ENCODE data around the gene POLR3A. TPM values are rescaled to one million over a fixed set of nuclear protein-coding genes. Genes with fewer than 3 reads are reported as not detected.

POLR3A gene
- total RNA-seq, 2 experiments from 2014 or later: 17.0 to 18.5 TPM

GRCh38 chr10:77927402-77928246, 101.7 kb downstream of the POLR3A start:
- ATAC-seq (no peak), DNase-seq (no peak)
- H3K4me1 Mint-ChIP-seq (ENCODE audit: low read depth): peaks cover 15% of the 10 kb centered on the region
- H3K36me3 Mint-ChIP-seq (ENCODE audit: low read depth): no peaks in the 10 kb centered on the region
- no peak overlapping the region for H3K27ac Mint-ChIP-seq
- ChIA-PET CTCF (no interaction called here), POLR2A (no interaction called here)
- peaks cover 43% of the 10 kb centered on the region for H3K27me3 Mint-ChIP-seq (ENCODE audit: low read depth)
- peak overlapping the region; percentile 42 for H3K4me3 Mint-ChIP-seq
- no peaks in the 10 kb centered on the region for H3K9me3 Mint-ChIP-seq (ENCODE audit: insufficient read depth)

- Mint-ChIP-seq H3K4me3 (peak within 1 kb of the TSS; percentile 50), H3K4me1 (ENCODE audit: low read depth) (peaks cover 15% of the 10 kb centered on the region), H3K9me3 (ENCODE audit: insufficient read depth) (no peaks in the 10 kb centered on the region), H3K27ac (no peak within 1 kb of the TSS), H3K36me3 (ENCODE audit: low read depth) (no peaks in the 10 kb centered on the region), H3K27me3 (ENCODE audit: low read depth) (peaks cover 45% of the 10 kb centered on the region)
- ChIA-PET CTCF (no interaction called here), POLR2A (no interaction called here)
- ATAC-seq (peak; percentile 75), DNase-seq (peak; percentile 41)
Measured at GRCh38 chr10:77926566-77927401, 102.5 kb downstream of the POLR3A start, which contains the start of gene DLG5. DLG5 (minus strand) TSS chr10:77926755; CDS start chr10:77926520, 235 bp downstream.

- Mint-ChIP-seq H3K4me1 (ENCODE audit: low read depth) (peaks cover 15% of the 10 kb centered on the region), H3K4me3 (peak overlapping the region; percentile 50), H3K27ac (no peak overlapping the region), H3K27me3 (ENCODE audit: low read depth) (peaks cover 47% of the 10 kb centered on the region), H3K9me3 (ENCODE audit: insufficient read depth) (no peaks in the 10 kb centered on the region), H3K36me3 (ENCODE audit: low read depth) (no peaks in the 10 kb centered on the region)
- DNase-seq (peak; percentile 35), ATAC-seq (peak; percentile 86)
- ChIA-PET CTCF (no interaction called here), POLR2A (no interaction called here)
Measured at GRCh38 chr10:77925795-77926565, 103.3 kb downstream of the POLR3A start.

- DNase-seq (no peak), ATAC-seq (no peak)
- no peaks in the 10 kb centered on the region for H3K9me3 Mint-ChIP-seq (ENCODE audit: insufficient read depth)
- peaks cover 15% of the 10 kb centered on the region for H3K4me1 Mint-ChIP-seq (ENCODE audit: low read depth)
- ChIA-PET POLR2A (no interaction called here), CTCF (no interaction called here)
- no peaks in the 10 kb centered on the region for H3K36me3 Mint-ChIP-seq (ENCODE audit: low read depth)
- H3K27me3 Mint-ChIP-seq (ENCODE audit: low read depth): peaks cover 52% of the 10 kb centered on the region
- H3K4me3 Mint-ChIP-seq: peak overlapping the region; percentile 50
- H3K27ac Mint-ChIP-seq: no peak overlapping the region
Measured at GRCh38 chr10:77925410-77925794, 103.9 kb downstream of the POLR3A start.

GRCh38 chr10:77922566-77923179, 106.6 kb downstream of the POLR3A start:
- H3K27ac Mint-ChIP-seq: no peak overlapping the region
- peaks cover 38% of the 10 kb centered on the region for H3K27me3 Mint-ChIP-seq (ENCODE audit: low read depth)
- no peak for DNase-seq
- ATAC-seq: no peak
- H3K36me3 Mint-ChIP-seq (ENCODE audit: low read depth): no peaks in the 10 kb centered on the region
- POLR2A ChIA-PET: no interaction called here
- no peak overlapping the region for H3K4me3 Mint-ChIP-seq
- CTCF ChIA-PET: no interaction called here
- H3K4me1 Mint-ChIP-seq (ENCODE audit: low read depth): peaks cover 13% of the 10 kb centered on the region
- H3K9me3 Mint-ChIP-seq (ENCODE audit: insufficient read depth): no peaks in the 10 kb centered on the region

GRCh38 chr10:77922055-77922454, 107.3 kb downstream of the POLR3A start:
- Mint-ChIP-seq H3K4me1 (ENCODE audit: low read depth) (peaks cover 8% of the 10 kb centered on the region), H3K27me3 (ENCODE audit: low read depth) (peaks cover 32% of the 10 kb centered on the region), H3K4me3 (no peak overlapping the region), H3K36me3 (ENCODE audit: low read depth) (no peaks in the 10 kb centered on the region), H3K27ac (no peak overlapping the region), H3K9me3 (ENCODE audit: insufficient read depth) (no peaks in the 10 kb centered on the region)
- ChIA-PET CTCF (no interaction called here), POLR2A (no interaction called here)
- DNase-seq (no peak), ATAC-seq (no peak)

- Mint-ChIP-seq H3K4me3 (no peak overlapping the region), H3K9me3 (ENCODE audit: insufficient read depth) (no peaks in the 10 kb centered on the region), H3K36me3 (ENCODE audit: low read depth) (no peaks in the 10 kb centered on the region), H3K27me3 (ENCODE audit: low read depth) (peaks cover 32% of the 10 kb centered on the region), H3K27ac (no peak overlapping the region), H3K4me1 (ENCODE audit: low read depth) (peaks cover 8% of the 10 kb centered on the region)
- no peak for DNase-seq
- ChIA-PET POLR2A (interaction anchor here (1.1 kb wide), 1 partner anchor 11 kb away, joined by 3 read pairs; no protein-coding TSS in a partner anchor), CTCF (no interaction called here)
- ATAC-seq: no peak
Measured at GRCh38 chr10:77921395-77921794, 107.9 kb downstream of the POLR3A start.

- ChIA-PET POLR2A (interaction anchor here (1.1 kb wide), 1 partner anchor 11 kb away, joined by 3 read pairs; no protein-coding TSS in a partner anchor), CTCF (no interaction called here)
- H3K27me3 Mint-ChIP-seq (ENCODE audit: low read depth): peaks cover 34% of the 10 kb centered on the region
- DNase-seq (no peak), ATAC-seq (no peak)
- no peak overlapping the region for H3K27ac Mint-ChIP-seq
- H3K9me3 Mint-ChIP-seq (ENCODE audit: insufficient read depth): no peaks in the 10 kb centered on the region
- no peak overlapping the region for H3K4me3 Mint-ChIP-seq
- H3K36me3 Mint-ChIP-seq (ENCODE audit: low read depth): no peaks in the 10 kb centered on the region
- peaks cover 4% of the 10 kb centered on the region for H3K4me1 Mint-ChIP-seq (ENCODE audit: low read depth)
Measured at GRCh38 chr10:77920495-77920894, 108.8 kb downstream of the POLR3A start.

- Mint-ChIP-seq H3K9me3 (ENCODE audit: insufficient read depth) (no peaks in the 10 kb centered on the region), H3K36me3 (ENCODE audit: low read depth) (no peaks in the 10 kb centered on the region), H3K27ac (no peak overlapping the region), H3K4me3 (no peak overlapping the region), H3K27me3 (ENCODE audit: low read depth) (peaks cover 30% of the 10 kb centered on the region), H3K4me1 (ENCODE audit: low read depth) (no peaks in the 10 kb centered on the region)
- ChIA-PET CTCF (no interaction called here), POLR2A (no interaction called here)
- DNase-seq: no peak
- ATAC-seq: no peak
Measured at GRCh38 chr10:77919713-77920108, 109.6 kb downstream of the POLR3A start.
